SK-N-SH (cell line): ENCODE measurements around the gene SPI1. TPM values are rescaled to one million over a fixed set of nuclear protein-coding genes. Genes with fewer than 3 reads are reported as not detected.

Experiments used
- CTCF ChIA-PET: fragments of 300-600, 350-600 bp; formaldehyde crosslinking; extraction: SDS; loops from one replicate; lab custom pipeline; 2021; lab: Yijun Ruan, JAX
- POLR2A ChIA-PET: fragments of 350-600 bp; sonication (Branson Sonifier 250); formaldehyde crosslinking; extraction: SDS; loops from one replicate; lab custom pipeline; 2020; ENCODE audit warnings: antibody characterized with exemption, inconsistent platforms; lab: Yijun Ruan, JAX
- DNase-seq: peaks from one replicate; pipeline ENCODE4 v3.0.0; 2012
- H2AFZ ChIP-seq: fragments of 200-600 bp; sonication (generic); 2 replicates; pipeline ENCODE4 v1.8.1; 2016; ENCODE audit warnings: antibody characterized with exemption, mild to moderate bottlenecking, low read depth
- H3F3A ChIP-seq: fragments of 200-600 bp; sonication (generic); replicated peaks from 2 replicates; pipeline ENCODE3; 2016; ENCODE audit warnings: antibody characterized with exemption, mild to moderate bottlenecking; ENCODE audit not compliant: insufficient read depth
- H3K27ac ChIP-seq, 2 experiments: fragments of 200-500 bp in 1 of 2; fragments of 200-600 bp in 1 of 2; sonication (Bioruptor generic) in 1 of 2; sonication (generic), shearing (Covaris generic) in 1 of 2; 2 replicates each; pipeline versions ENCODE4 v1.5.1 to v1.6.1; 2014 to 2016; ENCODE audit warnings: low read depth in 2 of 2, inconsistent platforms in 1 of 2, low read length in 1 of 2, mild to moderate bottlenecking in 1 of 2, mixed read lengths in 1 of 2
- H3K27me3 ChIP-seq: fragments of 200-600 bp; sonication (generic), shearing (Covaris generic); 2 replicates; pipeline ENCODE4 v1.6.1; 2016; ENCODE audit warnings: mixed run types; ENCODE audit not compliant: insufficient read depth
- H3K36me3 ChIP-seq, 2 experiments: fragments of 200-500 bp in 1 of 2; fragments of 200-600 bp in 1 of 2; sonication (Bioruptor generic) in 1 of 2; sonication (generic) in 1 of 2; replicated peaks in 1 of 2; 2 replicates each; pipeline versions ENCODE3 to v1.5.1; 2014 to 2016; ENCODE audit warnings: low read length in 1 of 2, mild to moderate bottlenecking in 1 of 2; ENCODE audit not compliant: insufficient read depth in 2 of 2, control insufficient read depth in 1 of 2
- H3K4me1 ChIP-seq, 2 experiments: fragments of 200-500 bp in 1 of 2; fragments of 200-600 bp in 1 of 2; sonication (Bioruptor generic) in 1 of 2; sonication (generic), shearing (Covaris generic) in 1 of 2; 2 replicates each; pipeline versions ENCODE4 v1.5.1 to v1.6.1; 2014 to 2016; ENCODE audit warnings: low read depth in 1 of 2, low read length in 1 of 2, mixed run types in 1 of 2; ENCODE audit not compliant: insufficient read depth in 2 of 2, control insufficient read depth in 1 of 2
- H3K4me2 ChIP-seq: fragments of 200-600 bp; sonication (generic), shearing (Covaris generic); 2 replicates; pipeline ENCODE4 v1.6.1; 2017; ENCODE audit warnings: mixed run types
- H3K4me3 ChIP-seq, 2 experiments: fragments of 200-500 bp in 1 of 2; fragments of 200-600 bp in 1 of 2; sonication (Bioruptor generic) in 1 of 2; sonication (generic), shearing (Covaris generic) in 1 of 2; 2 replicates each; pipeline versions ENCODE4 v1.5.1 to v1.8.1; 2014 to 2016; ENCODE audit warnings: low read depth in 2 of 2, inconsistent platforms in 1 of 2, low read length in 1 of 2, mild to moderate bottlenecking in 1 of 2, mixed read lengths in 1 of 2, moderate library complexity in 1 of 2
- H3K79me2 ChIP-seq: fragments of 200-600 bp; sonication (generic); 2 replicates; pipeline ENCODE4 v1.8.1; 2017; ENCODE audit warnings: mild to moderate bottlenecking; ENCODE audit not compliant: insufficient read depth
- H3K9ac ChIP-seq: fragments of 200-600 bp; sonication (generic); 2 replicates; pipeline ENCODE4 v1.6.1; 2017; ENCODE audit warnings: mixed run types
- H3K9me2 ChIP-seq: fragments of 200-600 bp; sonication (generic); 2 replicates; pipeline ENCODE4 v1.6.1; 2017; ENCODE audit warnings: mixed run types
- H3K9me3 ChIP-seq: fragments of 200-600 bp; sonication (generic); 2 replicates; pipeline ENCODE4 v1.6.1; 2017; ENCODE audit warnings: mixed run types, mild to moderate bottlenecking, moderate library complexity
- H4K20me1 ChIP-seq: fragments of 200-600 bp; sonication (generic); 2 replicates; pipeline ENCODE4 v1.6.1; 2017; ENCODE audit warnings: mild to moderate bottlenecking, mixed run types; ENCODE audit not compliant: insufficient read depth
- EP300 ChIP-seq, 2 experiments: IDR thresholded peaks; 2 replicates each; pipeline versions ENCODE4 v1.4.0 to v1.6.1; 2012; ENCODE audit warnings: borderline replicate concordance in 1 of 2, low read depth in 1 of 2, low read length in 1 of 2
- EZH2phosphoT487 ChIP-seq: fragments of 200-600 bp; sonication (generic); IDR thresholded peaks from 2 replicates; pipeline ENCODE4 v1.6.1; 2017; ENCODE audit warnings: low read depth, mixed run types, mild to moderate bottlenecking, antibody characterized with exemption, moderate library complexity, borderline replicate concordance
- GATA2 ChIP-seq: sonication (generic); formaldehyde crosslinking; IDR thresholded peaks from 2 replicates; pipeline ENCODE4 v1.5.0; 2020; ENCODE audit warnings: mild to moderate bottlenecking, missing genetic modification reagents
- JUND ChIP-seq: IDR thresholded peaks from 2 replicates; pipeline ENCODE4 v1.4.0; 2012
- MEF2A ChIP-seq: IDR thresholded peaks from 2 replicates; pipeline ENCODE4 v1.4.0; 2012; ENCODE audit warnings: low read depth, borderline replicate concordance
- NRF1 ChIP-seq: IDR thresholded peaks from 2 replicates; pipeline ENCODE4 v1.6.1; 2012; ENCODE audit warnings: low read depth, mild to moderate bottlenecking, low read length
- PBX3 ChIP-seq: IDR thresholded peaks from 2 replicates; pipeline ENCODE4; 2012
- POLR2AphosphoS5 ChIP-seq: IDR thresholded peaks from 2 replicates; pipeline ENCODE4 v1.6.1; 2012; ENCODE audit warnings: low read depth, low read length
- REST ChIP-seq: IDR thresholded peaks from 2 replicates; pipeline ENCODE4 v1.6.1; 2012; ENCODE audit warnings: mild to moderate bottlenecking, low read depth, low read length, moderate library complexity
- RFX5 ChIP-seq: IDR thresholded peaks from 2 replicates; pipeline ENCODE4 v1.6.1; 2012; ENCODE audit warnings: mild to moderate bottlenecking, improper control_type of control experiment, low read length
- SIN3A ChIP-seq: IDR thresholded peaks from 2 replicates; pipeline ENCODE4 v1.6.1; 2012; ENCODE audit warnings: low read depth, mild to moderate bottlenecking, low read length, moderate library complexity, borderline replicate concordance
- TAF1 ChIP-seq: IDR thresholded peaks from 2 replicates; pipeline ENCODE4 v1.6.1; 2012; ENCODE audit warnings: low read depth, mild to moderate bottlenecking, low read length, moderate library complexity, borderline replicate concordance
- TCF12 ChIP-seq: IDR thresholded peaks from 2 replicates; pipeline ENCODE4 v1.4.0; 2012
- USF2 ChIP-seq: fragments of 150-350 bp; IDR thresholded peaks from 2 replicates; pipeline ENCODE4 v1.6.1; 2017; ENCODE audit warnings: antibody characterized with exemption, low read length, low read depth, borderline replicate concordance
- YY1 ChIP-seq: IDR thresholded peaks from 2 replicates; pipeline ENCODE4 v1.4.0; 2012; ENCODE audit warnings: low read depth, mild to moderate bottlenecking
- WGBS: methylation state at CpG from one replicate; pipeline ENCODE4 v1.1.6; 2017; ENCODE audit warnings: low lambda C conversion rate; 5-methylcytosine and 5-hydroxymethylcytosine counted together
- polyA plus RNA-seq, 3 experiments: library from polyadenylated mRNA; depleted of rRNA; stranded (reverse); fragments of >200 nt; gene quantifications; 2 replicates each; pipeline ENCODE4 v1.2.3, GENCODE V29; 2012
- TF ChIP-seq, protein P1 (sequence below): IDR thresholded peaks from 2 replicates; pipeline ENCODE4 v1.4.0; 2012; ENCODE audit warnings: low read depth, borderline replicate concordance
- TF ChIP-seq, protein P2 (sequence below): IDR thresholded peaks from 2 replicates; pipeline ENCODE4 v1.4.0; 2012; ENCODE audit warnings: low read depth, borderline replicate concordance

The SPI1 gene
- polyA plus RNA-seq, 1 of the 3 experiments (the other 2 are of a cell fraction): not detected

DNA sequence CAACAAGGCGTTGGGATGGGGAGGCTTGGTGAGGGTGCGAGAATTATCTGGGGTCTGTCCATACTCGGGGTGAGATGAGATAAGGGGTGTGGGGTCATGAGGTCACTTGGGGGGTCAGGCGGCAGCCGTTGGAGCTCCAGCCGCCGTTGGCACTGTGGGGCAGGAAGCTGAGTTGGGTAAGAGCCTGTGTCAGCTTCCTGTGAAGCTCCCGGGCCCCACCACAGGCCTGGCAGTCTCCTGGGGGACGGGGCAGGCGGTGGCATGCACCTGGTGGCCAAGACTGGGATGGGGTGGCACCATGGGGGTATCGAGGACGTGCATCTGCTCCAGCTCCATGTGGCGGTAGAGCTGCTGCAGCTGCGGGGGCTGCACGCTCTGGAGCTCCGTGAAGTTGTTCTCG lies 18.8 kb downstream of the SPI1 start:
- DNase-seq: no peak
- H3K4me3 ChIP-seq: no peak overlapping the region
- TF ChIP-seq USF2 (no peak), SIN3A (no peak), EZH2phosphoT487 (no peak), TAF1 (no peak), RFX5 (no peak), NRF1 (no peak), YY1 (no peak), JUND (no peak), REST (no peak), EP300 (IDR thresholded peaks at IDR 0.05; ENCODE audit: borderline replicate concordance in 1 of 2, low read depth in 1 of 2, low read length in 1 of 2) (no peak), GATA2 (no peak), POLR2AphosphoS5 (no peak), PBX3 (no peak), TCF12 (no peak), MEF2A (no peak)
- TF ChIP-seq, protein P1, sequence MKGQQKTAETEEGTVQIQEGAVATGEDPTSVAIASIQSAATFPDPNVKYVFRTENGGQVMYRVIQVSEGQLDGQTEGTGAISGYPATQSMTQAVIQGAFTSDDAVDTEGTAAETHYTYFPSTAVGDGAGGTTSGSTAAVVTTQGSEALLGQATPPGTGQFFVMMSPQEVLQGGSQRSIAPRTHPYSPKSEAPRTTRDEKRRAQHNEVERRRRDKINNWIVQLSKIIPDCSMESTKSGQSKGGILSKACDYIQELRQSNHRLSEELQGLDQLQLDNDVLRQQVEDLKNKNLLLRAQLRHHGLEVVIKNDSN: no peak
- TF ChIP-seq, protein P2, sequence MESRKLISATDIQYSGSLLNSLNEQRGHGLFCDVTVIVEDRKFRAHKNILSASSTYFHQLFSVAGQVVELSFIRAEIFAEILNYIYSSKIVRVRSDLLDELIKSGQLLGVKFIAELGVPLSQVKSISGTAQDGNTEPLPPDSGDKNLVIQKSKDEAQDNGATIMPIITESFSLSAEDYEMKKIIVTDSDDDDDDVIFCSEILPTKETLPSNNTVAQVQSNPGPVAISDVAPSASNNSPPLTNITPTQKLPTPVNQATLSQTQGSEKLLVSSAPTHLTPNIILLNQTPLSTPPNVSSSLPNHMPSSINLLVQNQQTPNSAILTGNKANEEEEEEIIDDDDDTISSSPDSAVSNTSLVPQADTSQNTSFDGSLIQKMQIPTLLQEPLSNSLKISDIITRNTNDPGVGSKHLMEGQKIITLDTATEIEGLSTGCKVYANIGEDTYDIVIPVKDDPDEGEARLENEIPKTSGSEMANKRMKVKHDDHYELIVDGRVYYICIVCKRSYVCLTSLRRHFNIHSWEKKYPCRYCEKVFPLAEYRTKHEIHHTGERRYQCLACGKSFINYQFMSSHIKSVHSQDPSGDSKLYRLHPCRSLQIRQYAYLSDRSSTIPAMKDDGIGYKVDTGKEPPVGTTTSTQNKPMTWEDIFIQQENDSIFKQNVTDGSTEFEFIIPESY: no peak
- peaks cover 0 to 3% of the 10 kb centered on the region in 2 experiments; a peak in 1 of 4 replicates for H3K4me1 ChIP-seq
- no peak overlapping the region for H3K4me2 ChIP-seq
- H3K36me3 ChIP-seq: no peaks in the 10 kb centered on the region
- H3K9me2 ChIP-seq: no peaks in the 10 kb centered on the region
- peaks cover 5% of the 10 kb centered on the region for H3F3A ChIP-seq
- H3K27me3 ChIP-seq: no peaks in the 10 kb centered on the region
- H3K79me2 ChIP-seq: no peaks in the 10 kb centered on the region
- ChIA-PET POLR2A (no interaction called here), CTCF (interaction anchor here (0.5 to 3.9 kb wide), 4 partner anchors 14 to 416 kb away, joined by 3 to 24 read pairs (median 4); no protein-coding TSS in a partner anchor)
- no peak overlapping the region for H2AFZ ChIP-seq
- no peaks in the 10 kb centered on the region for H3K9me3 ChIP-seq
- WGBS: 75% methylated on average over 12 of the region's 17 CpGs
- no peak overlapping the region for H3K9ac ChIP-seq
- H3K27ac ChIP-seq: no peak overlapping the region
- no peaks in the 10 kb centered on the region for H4K20me1 ChIP-seq
